Mesothelial cell of epicardium (in vitro differentiated cells): ENCODE measurements around the gene MAOB. TPM values are rescaled to one million over a fixed set of nuclear protein-coding genes. Genes with fewer than 3 reads are reported as not detected.
A peak's percentile ranks its signal among the peaks of the same experiment; 100 is the strongest.

Experiments
- DNase-seq, 2 experiments: peaks; one replicate each; pipeline ENCODE4 v3.0.0; 2021; ENCODE audit warnings: low spot score in 2 of 2; ENCODE audit not compliant: unreplicated experiment in 2 of 2
- H3K27ac Mint-ChIP-seq: 2 replicates; pipeline ENCODE4 v1.8.0; 2021; ENCODE audit warnings: mixed read lengths
- H3K27me3 Mint-ChIP-seq: 2 replicates; pipeline ENCODE4 v1.8.0; 2021; ENCODE audit warnings: low read depth, mixed read lengths
- H3K36me3 Mint-ChIP-seq: 2 replicates; pipeline ENCODE4 v1.8.0; 2021; ENCODE audit warnings: mixed read lengths
- H3K4me1 Mint-ChIP-seq: 2 replicates; pipeline ENCODE4 v1.8.0; 2021; ENCODE audit warnings: mixed read lengths
- H3K4me3 Mint-ChIP-seq: 2 replicates; pipeline ENCODE4 v1.8.0; 2021; ENCODE audit warnings: mild to moderate bottlenecking, moderate library complexity, mixed read lengths
- H3K9me3 Mint-ChIP-seq: 2 replicates; pipeline ENCODE4 v1.8.0; 2021; ENCODE audit warnings: mixed read lengths
- CTCF ChIP-seq: fragments of 200-600 bp; sonication (generic); IDR thresholded peaks from one replicate; pipeline ENCODE4 v1.5.0; 2021; ENCODE audit warnings: antibody characterized with exemption; ENCODE audit not compliant: unreplicated experiment
- total RNA-seq: library from RNA; stranded (reverse); gene quantifications from 3 replicates; pipeline ENCODE4 v1.2.1, GENCODE V29; 2021

Gene MAOB
- total RNA-seq, 1 donor from 2014 or later: 0.65 TPM

- DNase-seq: no peak
- H3K9me3 Mint-ChIP-seq: peaks cover 29% of the 10 kb centered on the region
- no peaks in the 10 kb centered on the region for H3K36me3 Mint-ChIP-seq
- no peaks in the 10 kb centered on the region for H3K4me1 Mint-ChIP-seq
- H3K27ac Mint-ChIP-seq: no peak overlapping the region
- H3K27me3 Mint-ChIP-seq: peaks cover 2% of the 10 kb centered on the region
- no peak for TF ChIP-seq CTCF
- no peak overlapping the region for H3K4me3 Mint-ChIP-seq
Observed at GRCh38 chrX:43840265-43840664, 42.0 kb downstream of the MAOB start.

GRCh38 chrX:43836435-43837184 is 45.6 kb downstream of the MAOB start:
- no peak for DNase-seq
- H3K4me1 Mint-ChIP-seq: no peaks in the 10 kb centered on the region
- no peak overlapping the region for H3K27ac Mint-ChIP-seq
- no peak overlapping the region for H3K4me3 Mint-ChIP-seq
- H3K27me3 Mint-ChIP-seq: no peaks in the 10 kb centered on the region
- H3K9me3 Mint-ChIP-seq: peaks cover 16% of the 10 kb centered on the region
- H3K36me3 Mint-ChIP-seq: no peaks in the 10 kb centered on the region
- TF ChIP-seq CTCF: peak; percentile 46

- H3K4me1 Mint-ChIP-seq: no peaks in the 10 kb centered on the region
- H3K27me3 Mint-ChIP-seq: no peaks in the 10 kb centered on the region
- no peak for DNase-seq
- H3K9me3 Mint-ChIP-seq: peaks cover 15% of the 10 kb centered on the region
- TF ChIP-seq CTCF: no peak
- no peaks in the 10 kb centered on the region for H3K36me3 Mint-ChIP-seq
- no peak overlapping the region for H3K4me3 Mint-ChIP-seq
- H3K27ac Mint-ChIP-seq: no peak overlapping the region
Observed at GRCh38 chrX:43835559-43835958, 46.7 kb downstream of the MAOB start.

GRCh38 chrX:43827791-43828190 is 54.5 kb downstream of the MAOB start:
- peaks cover 18% of the 10 kb centered on the region for H3K9me3 Mint-ChIP-seq
- no peak for TF ChIP-seq CTCF
- no peak for DNase-seq
- H3K36me3 Mint-ChIP-seq: no peaks in the 10 kb centered on the region
- H3K4me1 Mint-ChIP-seq: peaks cover 2% of the 10 kb centered on the region
- H3K4me3 Mint-ChIP-seq: no peak overlapping the region
- no peaks in the 10 kb centered on the region for H3K27me3 Mint-ChIP-seq
- H3K27ac Mint-ChIP-seq: no peak overlapping the region

DNA sequence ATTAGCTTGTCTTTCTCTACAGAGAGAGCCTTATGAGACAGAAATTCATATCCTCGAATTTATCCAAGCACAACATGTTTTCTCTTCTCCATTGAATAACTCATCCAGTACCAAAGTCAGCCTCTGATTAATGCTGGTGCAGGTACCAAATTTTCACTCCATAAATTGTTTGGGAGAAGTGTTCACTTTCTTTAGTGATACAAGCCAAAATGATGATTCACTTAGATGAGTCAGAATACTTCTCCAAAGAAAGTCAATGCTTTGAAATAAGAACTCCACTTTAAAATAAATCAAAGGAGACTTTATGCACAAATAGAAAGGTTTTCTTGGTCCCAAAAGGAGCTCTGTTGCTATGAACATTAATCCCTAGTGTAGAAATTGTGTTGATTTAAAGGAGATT is 60.2 kb downstream of the MAOB start:
- Mint-ChIP-seq H3K36me3 (no peaks in the 10 kb centered on the region), H3K4me1 (no peaks in the 10 kb centered on the region), H3K27ac (no peak overlapping the region), H3K9me3 (peaks cover 26% of the 10 kb centered on the region), H3K4me3 (no peak overlapping the region), H3K27me3 (peaks cover 7% of the 10 kb centered on the region)
- no peak for TF ChIP-seq CTCF
- no peak for DNase-seq

- Mint-ChIP-seq H3K4me1 (no peaks in the 10 kb centered on the region), H3K4me3 (no peak overlapping the region), H3K27ac (no peak overlapping the region), H3K27me3 (peaks cover 8% of the 10 kb centered on the region), H3K9me3 (peaks cover 20% of the 10 kb centered on the region), H3K36me3 (no peaks in the 10 kb centered on the region)
- no peak for DNase-seq
- TF ChIP-seq CTCF: no peak
Observed at GRCh38 chrX:43817444-43817843, 64.8 kb downstream of the MAOB start.
